Limb (tissue), 2 donors: ENCODE results near the gene RPS6KB1.
"Not testable (repeated sequence)": the region's sequence is repeated elsewhere in the genome, so short reads cannot be mapped to it uniquely, and the experiment has no call there.

ENCODE experiments used
- DNase-seq, 2 donors: peaks; one replicate each; pipeline ENCODE4 v3.0.0-alpha.2; 2016; ENCODE audit errors: extremely low spot score in 2 of 2

RPS6KB1 gene

DNA sequence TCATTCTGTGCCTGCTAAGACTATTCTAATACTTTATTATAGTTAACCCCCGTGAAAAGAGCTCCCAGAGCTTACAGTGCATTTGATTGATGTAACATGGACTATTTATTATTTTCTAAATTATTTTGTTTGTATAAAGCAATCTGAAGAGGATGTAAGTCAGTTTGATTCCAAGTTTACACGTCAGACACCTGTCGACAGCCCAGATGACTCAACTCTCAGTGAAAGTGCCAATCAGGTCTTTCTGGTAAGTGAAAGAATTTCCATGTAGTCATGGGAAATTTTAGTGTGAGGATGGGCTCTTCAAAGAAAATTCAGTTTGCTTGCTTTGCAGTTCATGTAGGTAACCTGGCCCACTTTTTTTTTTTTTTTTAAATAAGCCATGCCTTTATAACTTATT lies 47.8 kb downstream of the RPS6KB1 start:
- not testable (repeated sequence) for DNase-seq

DNA sequence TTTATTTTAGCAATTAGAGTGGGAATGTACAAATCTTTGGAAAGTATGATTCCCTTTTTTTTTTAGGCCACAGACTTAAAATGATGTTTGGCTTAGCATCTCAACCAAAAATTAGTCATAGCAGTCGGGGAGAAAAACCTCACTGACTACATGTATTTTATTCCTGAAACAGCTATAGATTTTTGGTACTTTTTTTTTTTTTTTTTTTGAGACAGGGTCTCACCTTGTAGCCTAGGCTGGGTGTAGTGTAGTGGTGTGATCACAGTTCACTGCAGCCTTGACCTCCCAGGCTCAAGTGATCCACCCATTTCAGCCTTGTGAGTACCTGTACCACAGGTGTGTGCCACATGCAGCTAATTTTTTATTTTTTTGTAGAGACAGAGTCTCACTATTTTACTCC lies 48.2 kb downstream of the RPS6KB1 start:
- DNase-seq, result no peak

DNA sequence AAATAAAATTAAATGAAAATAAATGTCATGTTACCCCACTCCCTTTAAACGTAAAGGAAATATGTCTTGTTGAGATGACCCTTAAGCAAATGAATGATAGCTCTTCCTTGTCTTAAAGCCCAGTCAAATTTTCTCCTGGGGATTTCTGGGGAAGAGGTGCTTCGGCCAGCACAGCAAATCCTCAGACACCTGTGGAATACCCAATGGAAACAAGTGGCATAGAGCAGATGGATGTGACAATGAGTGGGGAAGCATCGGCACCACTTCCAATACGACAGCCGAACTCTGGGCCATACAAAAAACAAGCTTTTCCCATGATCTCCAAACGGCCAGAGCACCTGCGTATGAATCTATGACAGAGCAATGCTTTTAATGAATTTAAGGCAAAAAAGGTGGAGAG lies 53.5 kb downstream of the RPS6KB1 start:
- DNase-seq, result not testable (repeated sequence)

DNA sequence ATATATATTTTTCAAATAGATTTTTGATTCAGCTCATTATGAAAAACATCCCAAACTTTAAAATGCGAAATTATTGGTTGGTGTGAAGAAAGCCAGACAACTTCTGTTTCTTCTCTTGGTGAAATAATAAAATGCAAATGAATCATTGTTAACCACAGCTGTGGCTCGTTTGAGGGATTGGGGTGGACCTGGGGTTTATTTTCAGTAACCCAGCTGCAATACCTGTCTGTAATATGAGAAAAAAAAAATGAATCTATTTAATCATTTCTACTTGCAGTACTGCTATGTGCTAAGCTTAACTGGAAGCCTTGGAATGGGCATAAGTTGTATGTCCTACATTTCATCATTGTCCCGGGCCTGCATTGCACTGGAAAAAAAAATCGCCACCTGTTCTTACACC lies 54.4 kb downstream of the RPS6KB1 start:
- not testable (repeated sequence) for DNase-seq

DNA sequence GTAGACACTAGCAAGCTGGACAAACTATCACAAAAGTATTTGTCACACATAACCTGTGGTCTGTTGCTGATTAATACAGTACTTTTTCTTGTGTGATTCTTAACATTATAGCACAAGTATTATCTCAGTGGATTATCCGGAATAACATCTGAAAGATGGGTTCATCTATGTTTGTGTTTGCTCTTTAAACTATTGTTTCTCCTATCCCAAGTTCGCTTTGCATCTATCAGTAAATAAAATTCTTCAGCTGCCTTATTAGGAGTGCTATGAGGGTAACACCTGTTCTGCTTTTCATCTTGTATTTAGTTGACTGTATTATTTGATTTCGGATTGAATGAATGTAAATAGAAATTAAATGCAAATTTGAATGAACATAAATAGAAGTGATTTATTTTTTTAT lies 57.1 kb downstream of the RPS6KB1 start:
- no peak for DNase-seq

DNA sequence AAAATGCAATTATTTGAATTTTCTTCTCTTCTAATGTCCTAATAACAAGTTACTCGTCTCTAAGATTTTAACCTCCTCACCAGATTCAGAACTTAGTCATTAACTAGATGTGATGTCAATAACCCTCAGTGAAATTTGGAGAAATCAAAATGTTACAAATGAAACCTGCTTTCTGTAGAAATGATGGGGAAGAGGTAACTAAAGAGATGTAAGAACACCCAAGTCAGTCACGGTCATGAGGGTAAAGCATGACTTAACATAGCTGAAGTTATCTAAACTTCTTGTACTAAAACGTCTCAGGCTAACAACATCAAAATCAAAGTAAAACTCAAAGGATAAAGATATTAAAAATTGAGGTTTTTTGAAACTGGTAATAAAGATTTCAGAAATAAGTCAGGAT lies 61.9 kb downstream of the RPS6KB1 start:
- no peak for DNase-seq

DNA sequence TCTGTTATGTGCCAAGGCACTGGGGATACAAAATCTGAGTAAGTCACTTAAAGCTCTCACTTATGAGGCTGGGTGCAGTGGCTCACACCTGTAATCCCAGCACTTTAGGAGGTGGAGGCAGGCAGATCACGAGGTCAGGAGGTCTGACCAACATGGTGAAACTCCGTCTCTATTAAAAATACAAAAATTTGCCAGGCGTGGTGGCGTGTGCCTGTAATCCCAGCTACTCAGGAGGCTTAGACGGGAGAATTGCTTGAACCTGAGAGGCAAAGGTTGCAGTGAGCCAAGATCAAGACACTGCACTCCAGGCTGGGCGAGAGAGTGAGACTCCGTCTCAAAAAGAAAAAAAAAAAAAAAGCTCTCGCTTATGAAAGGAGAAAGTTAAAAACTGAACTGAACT lies 66.7 kb downstream of the RPS6KB1 start:
- DNase-seq, result not testable (repeated sequence)

DNA sequence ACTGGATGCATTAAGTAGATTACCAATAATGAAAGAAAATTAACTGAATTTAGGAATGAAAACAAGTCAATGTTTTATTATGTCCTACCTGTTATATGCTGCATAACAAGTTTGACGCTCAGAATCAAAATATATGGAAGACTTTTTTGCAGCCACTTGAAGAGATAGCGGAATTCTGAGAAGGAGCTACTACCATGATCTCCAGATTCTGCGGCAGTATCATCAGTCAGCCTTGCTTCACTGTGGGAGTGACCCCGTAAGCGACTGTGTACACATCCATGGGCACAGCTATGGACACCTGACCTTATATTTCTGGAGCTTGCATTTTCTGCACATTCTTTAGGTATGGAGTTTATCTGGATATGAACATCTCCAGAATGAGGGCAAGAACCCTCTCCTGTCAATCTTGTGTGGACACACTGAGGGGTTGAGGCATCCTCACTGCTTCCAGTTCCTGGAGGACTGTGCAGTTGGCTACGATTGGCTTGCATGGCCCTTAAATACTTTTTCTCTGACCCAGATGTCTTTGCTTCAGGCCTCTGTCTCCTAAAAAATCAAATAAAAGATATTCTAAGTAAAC lies 69.9 kb downstream of the RPS6KB1 start:
- no peak for DNase-seq

DNA sequence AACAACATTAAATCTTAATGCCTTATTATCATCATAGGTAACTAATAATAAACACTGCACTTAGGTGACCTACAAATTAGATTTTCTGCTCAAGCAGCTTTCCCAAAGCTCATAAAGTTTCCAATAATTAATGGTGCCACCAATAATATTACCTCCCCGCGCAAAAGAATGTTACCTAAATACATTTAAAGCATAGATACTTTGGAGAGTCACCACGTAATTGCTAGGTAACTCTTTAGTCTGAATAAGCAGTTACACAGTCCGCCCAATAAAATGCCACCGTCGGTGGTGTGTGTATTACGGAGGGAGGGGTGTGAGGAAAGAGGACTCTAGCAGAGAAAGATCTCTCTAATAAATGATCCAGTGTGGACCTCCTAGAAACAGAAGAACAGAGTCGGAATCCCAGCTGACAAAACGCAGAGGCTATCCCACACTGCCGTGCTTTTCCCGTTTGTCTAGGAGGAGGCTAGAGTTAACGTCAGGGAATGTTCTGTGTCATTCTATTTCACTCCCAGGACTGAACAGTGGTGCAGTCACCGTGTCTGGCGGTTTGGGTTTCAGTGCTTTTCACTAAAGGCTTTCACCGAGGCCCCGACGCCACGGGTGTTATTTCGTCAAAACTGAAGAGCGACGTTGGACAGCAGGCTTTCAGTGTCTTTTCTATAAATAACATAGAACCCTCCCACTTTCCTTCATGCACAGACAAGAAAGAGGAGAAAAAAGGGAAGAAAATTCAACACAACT lies 71.0 kb downstream of the RPS6KB1 start:
- DNase-seq, result peak; percentile 55 to 63

DNA sequence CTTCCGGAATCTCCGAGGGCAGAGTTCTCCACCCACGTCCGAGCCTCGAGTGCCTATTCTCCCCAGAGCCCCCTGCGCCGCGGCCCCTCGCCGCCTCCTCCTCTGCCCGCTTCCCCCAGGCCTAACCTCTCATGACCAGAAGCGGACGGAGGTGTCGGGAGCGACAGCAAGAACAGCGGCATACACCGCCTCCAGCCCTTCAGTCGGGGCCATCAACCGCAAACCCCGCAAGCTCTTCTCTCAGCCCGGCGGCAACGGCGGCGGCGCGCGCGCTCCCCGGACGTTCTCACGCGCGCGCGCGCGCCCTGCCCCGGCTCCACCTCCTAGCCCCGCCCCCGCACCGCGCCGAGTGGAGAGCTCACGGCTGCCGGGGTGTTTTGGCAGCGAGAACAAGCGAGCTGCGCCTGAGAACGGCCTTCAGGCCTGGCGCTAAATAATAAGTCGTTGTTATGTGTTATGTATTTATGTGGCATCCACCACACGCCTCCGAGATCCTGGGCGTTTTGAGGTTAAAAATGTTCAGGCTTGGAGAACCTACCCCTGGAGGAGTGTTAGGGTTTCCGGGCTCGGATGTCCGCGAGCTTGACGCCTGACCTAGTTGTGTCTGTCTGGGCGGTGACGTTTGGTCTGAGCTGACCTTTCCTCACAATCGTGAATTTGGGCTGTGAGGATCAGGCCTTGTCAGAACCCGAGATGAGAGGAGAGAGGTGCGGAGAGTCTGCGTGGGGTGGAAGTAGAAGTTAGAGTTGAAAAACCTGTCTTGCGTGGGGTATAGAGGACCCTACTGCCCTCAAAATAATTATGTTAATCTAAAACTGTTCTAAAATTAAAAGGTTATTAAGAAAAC lies 71.8 kb downstream of the RPS6KB1 start, which contains the start of gene RNFT1:
Gene RNFT1 (minus strand): TSS at position 259 of the 847 bp plus-strand sequence. CDS start 77 bp downstream, at position 182.
- peak; percentile 84 to 94 for DNase-seq

DNA sequence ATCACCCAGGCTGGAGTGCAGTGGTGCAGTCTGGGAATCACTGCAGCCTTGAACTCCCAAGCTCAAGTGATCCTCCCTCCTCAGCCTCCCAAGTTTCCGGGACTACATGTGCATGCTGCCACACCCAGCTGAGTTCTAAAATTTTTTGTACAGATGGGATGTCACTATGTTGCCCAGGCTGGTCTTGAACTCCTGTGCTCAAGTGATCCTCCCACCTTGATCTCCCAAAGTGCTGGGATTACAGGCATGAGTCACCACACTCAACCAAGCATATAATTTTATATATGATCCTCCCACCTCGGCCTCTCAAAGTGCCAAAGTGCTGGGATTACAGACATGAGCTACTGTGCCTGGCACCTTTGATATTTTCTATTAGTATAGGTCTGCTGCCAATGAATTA lies 78.8 kb downstream of the RPS6KB1 start:
- DNase-seq, result not testable (repeated sequence)

DNA sequence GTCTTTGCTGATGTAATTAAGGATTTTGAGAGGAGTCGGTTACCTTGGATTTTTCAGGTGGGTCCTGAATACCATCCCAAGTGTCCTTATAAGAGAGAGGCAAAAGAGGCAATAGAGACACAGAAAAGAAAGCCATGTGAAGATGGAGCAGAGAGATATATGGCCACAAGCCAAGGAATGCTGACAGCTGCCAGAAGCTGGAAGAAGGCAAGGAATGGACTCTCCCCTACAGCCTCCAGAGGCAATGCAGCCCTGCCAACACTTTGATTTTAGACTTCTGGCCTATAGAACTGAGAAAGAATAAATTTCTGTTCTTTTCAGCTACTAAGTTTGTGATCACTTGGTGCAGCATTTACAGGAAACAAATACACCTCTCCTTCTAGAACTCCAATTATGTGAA lies 79.9 kb downstream of the RPS6KB1 start:
- peak in 1 of 2 donors; percentile 7 for DNase-seq

DNA sequence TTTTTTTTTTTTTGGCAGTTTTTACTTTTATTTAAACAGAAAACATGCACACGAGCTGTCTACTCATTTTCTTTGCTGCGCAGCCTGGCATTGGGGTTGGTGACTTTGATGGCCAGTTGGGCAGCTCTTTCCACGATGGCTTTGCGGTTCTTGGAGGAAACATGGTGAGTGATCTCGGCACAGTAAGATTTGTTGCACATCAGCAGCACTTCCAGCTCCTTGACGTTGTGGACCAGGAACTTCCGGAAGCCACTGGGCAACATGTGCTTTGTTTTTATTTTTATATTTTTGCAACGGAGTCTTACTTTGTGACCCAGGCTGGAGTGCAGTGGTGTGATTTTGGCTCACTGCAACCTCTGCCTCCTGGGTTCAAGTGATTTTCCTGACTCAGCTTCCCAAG lies 80.6 kb downstream of the RPS6KB1 start:
- not testable (repeated sequence) for DNase-seq

DNA sequence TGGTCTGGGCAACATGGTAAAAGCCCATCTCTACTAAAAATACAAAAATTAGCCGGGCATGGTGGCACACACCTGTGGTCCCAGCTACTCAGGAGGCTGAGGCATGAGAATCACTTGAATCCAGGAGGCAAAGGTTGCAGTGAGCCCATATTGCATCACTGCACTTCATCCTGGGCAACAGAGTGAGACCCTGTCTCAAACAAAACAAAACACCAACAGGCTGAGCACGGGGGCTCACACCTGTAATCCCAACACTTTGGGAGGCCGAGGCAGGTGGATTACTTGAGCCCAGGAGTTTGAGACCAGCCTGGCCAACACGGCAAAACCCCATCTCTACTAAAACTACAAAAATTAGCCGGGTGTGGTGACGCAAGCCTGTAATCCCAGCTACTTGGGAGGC lies 82.2 kb downstream of the RPS6KB1 start:
- DNase-seq, result not testable (repeated sequence)

DNA sequence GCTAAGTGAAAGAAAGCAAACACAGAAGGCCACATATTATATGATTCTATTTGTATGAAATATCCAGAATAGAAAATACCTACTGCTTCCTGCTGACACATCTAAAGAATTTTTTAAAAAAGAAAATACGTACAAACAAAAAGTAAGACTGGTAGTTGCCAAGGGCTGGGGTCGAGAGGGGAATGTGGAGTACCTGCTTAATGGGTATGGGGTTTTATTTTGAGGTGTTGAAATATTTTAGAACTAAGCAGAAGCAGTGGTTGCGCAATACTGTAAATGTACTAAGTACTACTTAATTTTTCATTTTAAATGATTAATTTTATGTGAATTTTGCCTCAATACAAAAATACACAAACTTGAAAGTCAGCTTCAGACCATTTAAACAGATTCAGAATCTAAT lies 103.7 kb downstream of the RPS6KB1 start:
- not testable (repeated sequence) for DNase-seq
